HG02938 (cell line): ENCODE measurements around the gene ASTN2.

Source experiments
- ATAC-seq: cut with Tn5 transposase; IDR thresholded peaks from one replicate; pipeline ENCODE4 v1.9.1; 2021; ENCODE audit warnings: mild to moderate bottlenecking, moderate library complexity; ENCODE audit not compliant: unreplicated experiment

ASTN2 gene

DNA sequence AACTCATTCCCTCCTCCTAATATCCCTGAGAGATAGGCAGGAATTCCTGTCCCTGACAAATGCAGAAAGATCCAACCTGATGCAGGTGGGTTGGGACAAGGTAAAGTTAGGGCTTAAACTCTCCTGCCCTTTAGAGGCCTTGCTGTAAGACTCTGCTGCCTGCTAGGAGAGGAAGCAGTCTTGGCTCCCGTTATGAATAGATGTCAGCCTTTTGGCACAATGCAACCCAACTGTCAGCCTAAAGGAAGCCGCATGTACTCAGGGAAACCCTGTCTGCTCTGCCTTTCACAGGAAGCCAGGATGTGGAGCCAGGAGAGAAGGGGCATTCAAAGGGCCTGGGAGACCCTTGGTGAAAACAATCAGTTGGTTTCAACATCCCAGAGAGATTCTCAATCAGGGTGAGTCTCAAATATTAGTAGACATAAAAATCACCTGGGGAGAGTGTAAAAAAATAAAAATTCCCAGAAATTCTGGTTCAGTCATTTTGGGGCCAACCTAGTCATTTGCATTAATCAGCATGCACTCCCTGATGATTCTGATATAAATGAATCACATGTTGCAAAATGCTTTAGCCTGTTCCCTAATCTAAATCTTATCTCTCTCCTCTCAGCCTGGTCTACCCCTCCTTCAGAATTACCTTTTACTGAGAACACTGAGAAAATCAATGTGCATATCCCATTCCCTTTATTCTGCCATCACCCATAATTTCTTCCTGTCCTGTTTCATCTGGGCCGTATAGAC is 864.0 kb downstream of the ASTN2 start:
- ATAC-seq, result no peak

DNA sequence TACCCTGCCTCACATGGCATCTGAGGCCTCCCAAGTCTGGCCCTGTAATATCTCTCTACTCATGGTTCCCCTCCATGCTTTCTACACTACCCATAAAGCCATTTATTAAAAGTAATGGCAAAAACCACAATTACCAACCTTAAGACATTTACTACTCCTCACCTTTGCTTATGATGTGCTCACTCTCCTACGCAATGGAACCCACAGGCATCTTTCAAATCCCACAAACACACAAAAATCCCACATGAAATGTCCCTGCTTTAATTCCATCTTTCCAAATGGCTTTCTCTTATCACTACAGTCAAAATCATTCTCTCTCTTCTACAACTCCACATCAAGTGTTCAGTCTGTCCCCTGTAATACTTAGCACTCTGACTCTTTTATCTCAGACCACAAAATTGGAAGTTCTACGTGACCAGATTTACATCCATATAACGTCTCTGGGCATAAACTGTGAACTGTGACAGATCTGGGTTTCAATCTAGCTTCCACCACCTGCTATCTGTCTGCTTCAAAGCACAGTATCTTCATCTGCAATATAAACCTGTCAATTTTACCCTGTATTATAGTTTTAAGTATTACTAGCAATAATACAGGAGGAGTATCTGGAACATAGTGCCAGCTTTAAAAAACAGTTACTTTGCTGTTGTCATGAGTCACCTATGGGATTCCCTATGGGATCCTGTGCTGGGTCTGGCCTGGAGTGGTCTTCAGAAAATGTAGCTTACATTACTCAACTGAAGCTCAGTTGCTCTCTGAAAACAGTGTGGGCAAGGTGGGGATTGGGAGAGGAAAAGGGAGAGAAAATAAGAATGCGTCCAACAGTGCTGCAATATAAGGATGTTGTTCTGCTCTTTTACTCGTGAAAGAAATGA is 864.8 kb downstream of the ASTN2 start:
- ATAC-seq, result no peak

DNA sequence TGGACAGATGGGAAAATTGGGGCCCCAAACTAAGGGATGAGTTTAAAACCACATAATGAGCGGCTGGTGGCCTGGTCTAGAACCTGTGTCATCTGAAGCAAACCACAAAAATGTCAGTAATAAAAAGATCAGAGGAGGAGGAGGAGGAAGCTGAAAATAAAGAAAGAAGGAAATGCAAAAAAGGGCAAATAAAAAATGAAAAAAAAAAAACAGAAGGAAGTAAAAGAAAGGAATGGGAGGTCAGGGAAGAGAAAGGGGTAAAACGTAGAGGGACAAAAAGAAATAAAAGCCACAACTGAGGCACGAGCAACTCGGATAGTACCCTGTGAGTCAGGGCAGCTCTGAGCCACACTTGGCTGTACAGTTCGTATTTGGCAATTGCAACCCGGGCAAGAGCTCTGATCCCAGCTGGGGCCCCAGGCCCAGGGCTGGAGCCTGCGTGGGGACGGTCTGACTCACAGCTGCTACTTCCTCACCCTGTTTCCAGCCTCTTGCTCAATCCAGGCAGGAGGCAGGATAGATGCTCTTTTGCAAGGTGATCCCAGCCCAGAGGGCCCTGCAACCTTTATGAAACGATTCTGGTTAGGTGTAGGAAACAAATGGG is 865.7 kb downstream of the ASTN2 start:
- no peak for ATAC-seq

DNA sequence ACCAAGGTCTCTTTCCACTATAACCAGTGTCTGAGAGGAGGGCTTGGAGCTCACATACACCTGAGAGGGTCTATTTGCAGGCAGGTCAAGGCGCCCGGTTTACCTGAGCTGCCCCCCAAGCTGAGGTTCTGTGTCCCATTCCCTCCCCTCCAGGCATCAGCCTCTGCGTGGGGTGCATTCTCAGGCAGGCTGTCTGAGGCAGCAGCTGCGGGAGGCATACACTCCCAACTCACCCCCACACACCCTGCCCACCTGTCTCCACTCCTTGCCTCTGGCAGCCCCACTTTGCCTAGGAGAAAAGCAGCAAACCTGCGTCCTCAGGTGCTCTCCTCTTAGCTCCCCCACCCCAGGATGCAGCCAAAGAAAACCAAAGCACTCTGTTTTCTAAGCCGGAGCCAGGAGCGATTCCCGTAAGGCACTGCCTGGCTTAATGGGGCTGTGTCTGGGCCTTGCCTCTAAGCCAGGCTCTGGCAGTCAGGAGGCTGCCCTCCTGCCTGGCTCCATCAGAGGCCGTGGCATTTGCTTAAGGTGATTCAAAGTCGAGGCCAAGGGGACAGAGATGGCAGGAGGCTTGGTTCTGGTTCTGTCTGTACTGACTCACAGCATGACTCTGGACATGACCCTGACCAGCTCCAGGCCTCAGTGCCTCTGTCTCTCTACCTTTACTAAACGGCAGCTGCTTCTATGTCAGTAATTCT is 867.0 kb downstream of the ASTN2 start:
- no peak for ATAC-seq

DNA sequence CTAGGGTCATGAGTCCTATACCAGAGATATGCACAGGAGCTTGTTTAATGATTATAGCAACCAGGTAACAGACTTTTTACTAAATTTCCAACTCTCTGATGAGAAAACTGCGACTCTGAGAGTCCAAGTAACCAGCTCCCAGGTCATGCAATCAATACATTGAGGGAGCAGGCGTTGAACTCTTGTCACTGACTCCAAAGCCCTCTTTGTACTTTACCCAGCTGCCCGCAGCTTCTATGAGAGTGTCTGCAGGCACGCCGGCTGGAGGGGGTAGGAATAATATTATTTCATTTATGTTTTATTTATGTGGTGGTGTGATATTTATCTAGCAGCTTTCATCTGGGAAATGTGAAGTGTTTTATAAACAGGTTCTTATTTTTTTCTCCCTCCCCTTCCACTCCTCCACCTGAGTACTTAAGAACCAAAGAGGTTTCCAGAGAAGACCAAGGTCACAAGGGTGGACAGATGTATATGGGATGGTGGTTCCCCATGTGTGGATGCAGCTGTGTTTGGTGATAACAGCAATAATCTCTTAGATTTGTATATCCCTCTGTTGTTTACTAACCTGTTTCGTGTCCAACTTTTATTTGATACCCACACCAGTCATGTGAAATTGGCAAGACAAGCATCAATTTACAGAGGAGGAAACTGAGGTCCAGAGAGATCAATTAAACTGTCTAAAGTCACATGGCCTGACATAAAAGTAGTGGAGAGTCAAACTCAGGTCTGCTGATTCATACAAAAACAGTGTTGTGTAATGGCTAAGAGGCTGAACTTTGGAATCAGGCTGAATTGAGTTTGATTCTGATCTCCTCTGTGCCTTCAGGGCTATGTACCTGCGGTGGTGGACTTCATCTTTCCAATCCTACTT is 867.9 kb downstream of the ASTN2 start:
- ATAC-seq, result no peak

DNA sequence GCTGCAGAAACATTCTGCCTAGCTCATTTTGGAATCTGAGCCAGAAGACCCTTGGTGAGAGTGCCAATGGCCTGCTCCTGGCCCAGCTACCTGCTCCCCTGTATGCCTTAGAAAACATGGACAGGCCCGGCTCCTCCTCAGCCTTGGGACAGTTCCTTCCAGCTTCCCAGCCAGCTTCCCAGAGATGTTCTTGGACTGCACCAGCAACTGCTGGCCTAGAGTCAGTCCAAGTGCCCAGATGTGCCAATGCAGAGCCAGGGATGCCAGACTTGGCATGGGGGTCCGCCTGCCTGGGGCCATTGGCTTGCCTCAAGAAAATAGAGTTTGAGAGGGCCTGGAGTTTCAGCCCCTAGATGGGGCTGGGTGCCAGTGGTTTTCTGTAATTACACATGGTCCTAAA is 870.0 kb downstream of the ASTN2 start:
- ATAC-seq, result no peak

DNA sequence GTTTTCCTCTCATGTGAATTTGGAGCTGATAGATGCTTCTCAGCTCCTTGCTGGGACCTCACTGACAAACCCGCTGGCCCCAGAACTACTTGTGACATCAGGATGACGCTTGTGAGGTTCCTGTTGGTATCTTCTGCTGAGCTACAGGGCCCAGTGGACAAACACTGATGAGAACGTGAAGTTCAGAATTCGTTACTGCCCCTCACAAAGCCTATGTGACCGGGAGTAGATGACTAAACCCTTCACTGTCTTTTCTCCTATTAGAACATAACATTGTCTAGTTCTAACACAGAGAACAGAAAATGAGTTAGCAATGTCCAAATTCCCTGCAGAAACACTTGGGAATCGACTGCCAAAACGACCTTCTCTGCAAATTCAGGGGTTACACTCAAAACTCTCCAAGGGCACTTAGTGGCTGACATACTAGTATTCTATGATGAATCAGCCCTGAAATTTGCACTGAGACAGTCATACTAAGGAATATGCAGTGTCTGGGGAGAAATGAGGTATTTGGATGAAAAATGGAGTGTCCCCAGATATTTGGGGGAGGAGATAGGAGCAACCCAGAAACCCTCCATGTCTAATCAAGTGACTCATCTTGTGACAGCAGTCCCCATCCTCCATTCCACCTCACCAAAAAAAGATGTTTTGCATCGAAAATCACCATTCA is 871.0 kb downstream of the ASTN2 start:
- no peak for ATAC-seq

DNA sequence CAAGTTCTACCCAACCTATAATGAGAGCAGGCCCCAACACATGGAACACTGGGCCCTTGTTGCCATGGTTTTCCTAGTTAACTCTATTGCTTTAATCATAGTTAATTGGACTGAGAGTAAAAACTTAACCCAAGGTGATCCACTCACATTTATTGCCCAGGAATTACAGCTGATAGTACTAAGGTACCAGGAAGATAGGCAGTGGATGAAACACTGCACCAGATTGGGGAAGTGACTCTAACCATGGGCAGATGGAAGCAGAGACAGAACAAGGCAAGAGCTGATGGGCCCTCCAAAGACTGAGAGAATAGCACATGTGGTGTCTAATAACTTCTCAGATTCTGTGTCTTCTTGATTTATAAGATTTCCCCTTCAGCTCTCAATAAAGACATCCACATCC is 873.5 kb downstream of the ASTN2 start:
- no peak for ATAC-seq

DNA sequence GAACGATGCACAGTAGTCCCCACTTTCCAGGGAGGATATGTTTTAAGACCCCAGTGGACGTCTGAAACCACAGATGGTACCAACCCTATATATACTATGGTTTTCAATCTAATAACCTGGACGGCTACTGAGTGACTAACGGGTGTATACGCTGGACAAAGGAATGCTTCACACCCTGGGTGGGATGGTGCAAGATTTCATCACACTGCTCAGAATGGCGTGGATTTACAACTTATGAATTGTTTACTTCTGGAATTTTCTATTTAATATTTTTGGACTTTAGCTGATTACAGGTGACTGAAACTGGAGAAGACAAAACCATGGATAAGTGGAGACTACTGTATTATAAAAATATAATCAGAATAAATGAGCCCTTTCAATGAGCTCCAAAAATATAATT is 875.3 kb downstream of the ASTN2 start:
- no peak for ATAC-seq

DNA sequence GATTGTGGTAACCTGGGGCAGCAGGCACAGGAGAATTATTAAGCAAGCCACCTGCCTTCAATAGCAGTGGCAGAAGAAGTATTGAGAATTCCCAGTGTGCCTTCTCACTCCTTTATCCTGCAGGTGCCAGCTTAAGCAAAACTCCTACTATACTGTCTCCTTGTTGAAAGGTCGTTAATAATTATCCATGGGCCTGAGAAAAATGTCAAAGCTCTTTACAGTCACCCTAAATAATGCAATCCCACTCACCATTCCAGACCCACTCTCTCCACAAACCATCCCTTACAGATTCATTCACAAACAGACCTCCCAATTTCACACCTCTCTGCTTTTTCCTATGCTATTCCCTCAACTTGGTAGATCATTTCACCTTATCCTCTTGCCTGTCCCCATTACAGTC is 889.2 kb downstream of the ASTN2 start:
- no peak for ATAC-seq

DNA sequence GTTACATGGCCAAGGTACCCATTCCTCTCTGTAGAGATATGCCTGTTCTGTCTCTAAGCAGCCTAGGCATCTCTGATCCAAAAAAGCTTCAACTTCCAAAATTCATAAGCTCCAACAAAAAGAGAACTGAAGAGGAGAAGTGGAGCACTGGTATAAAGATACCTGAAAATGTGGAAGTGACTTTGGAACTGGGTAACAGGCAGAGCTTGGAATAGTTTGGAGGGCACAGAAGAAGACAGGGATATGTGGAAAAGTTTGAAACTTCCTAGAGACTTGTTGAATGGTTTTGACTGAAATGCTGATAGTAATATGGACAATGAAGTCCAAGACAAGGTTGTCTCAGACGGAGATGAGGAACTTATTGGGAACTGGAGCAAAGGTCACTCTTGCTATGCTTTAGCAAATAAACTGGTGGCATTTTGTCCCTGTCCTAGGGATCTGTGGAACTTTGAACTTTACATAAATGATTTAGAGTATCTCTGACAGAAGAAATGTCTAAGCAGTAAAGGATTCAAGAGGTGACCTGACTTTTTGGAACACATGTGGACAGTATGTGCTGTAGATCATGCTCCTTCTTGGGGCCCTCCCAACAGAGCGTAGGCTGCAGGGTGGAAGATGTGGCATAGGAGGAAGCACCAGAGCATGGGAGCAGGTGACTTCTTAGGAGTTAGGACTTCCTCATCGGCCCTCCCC is 889.9 kb downstream of the ASTN2 start:
- ATAC-seq, result no peak

DNA sequence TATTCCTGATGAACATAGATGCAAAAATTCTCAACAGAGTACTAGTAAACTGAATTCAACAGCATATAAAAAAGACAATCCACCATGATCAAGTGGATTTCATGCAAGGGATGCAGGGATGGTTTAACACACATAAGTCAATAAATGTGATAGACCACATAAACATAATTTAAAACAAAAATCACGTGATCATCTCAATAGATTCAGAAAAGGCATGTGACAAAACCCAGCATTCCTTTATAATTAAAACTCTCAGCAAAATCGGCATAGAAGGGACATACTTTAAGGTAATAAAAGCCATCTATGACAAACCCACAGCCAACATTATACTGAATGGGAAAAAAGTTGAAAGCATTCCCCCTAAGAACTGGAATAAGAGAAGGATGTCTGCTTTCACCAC is 894.6 kb downstream of the ASTN2 start:
- ATAC-seq, result no peak

DNA sequence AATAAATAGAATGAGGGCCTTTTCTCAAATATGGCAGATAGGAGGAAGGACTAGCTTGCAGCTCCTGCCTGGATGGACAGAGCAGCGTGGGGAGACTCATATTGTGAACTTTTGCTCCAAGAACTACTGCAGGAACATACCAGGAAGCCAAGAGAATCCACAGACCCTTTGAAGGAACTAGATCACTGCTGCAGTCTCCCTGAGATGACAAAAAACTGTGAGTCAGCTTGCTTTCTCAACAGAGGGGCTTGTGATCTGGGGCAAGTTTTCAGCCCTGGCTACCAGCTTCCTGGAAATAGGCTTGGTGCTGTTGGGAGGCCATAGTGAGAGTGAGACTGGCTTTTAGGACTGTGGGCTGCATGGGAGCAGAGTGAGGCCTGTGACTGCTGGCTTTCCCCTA is 898.4 kb downstream of the ASTN2 start:
- ATAC-seq, result no peak

DNA sequence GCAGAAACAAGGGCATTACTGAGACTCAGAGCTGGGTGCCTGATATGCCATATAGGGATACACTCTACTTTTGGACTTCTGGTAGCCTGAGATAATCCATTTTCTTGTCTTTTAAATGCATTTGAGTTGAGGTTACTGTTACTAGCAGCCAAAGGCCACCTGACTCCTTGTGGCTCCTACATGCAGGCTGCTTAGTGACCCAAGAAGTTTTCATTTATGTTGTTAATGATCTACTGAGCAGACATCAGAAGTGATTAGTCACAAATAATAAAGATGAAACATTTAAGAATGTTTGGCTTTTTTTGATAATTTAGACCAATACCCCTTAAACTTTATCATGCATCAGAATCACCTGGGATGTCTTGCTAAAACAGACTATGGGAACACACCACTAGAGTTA is 899.3 kb downstream of the ASTN2 start:
- ATAC-seq, result no peak

DNA sequence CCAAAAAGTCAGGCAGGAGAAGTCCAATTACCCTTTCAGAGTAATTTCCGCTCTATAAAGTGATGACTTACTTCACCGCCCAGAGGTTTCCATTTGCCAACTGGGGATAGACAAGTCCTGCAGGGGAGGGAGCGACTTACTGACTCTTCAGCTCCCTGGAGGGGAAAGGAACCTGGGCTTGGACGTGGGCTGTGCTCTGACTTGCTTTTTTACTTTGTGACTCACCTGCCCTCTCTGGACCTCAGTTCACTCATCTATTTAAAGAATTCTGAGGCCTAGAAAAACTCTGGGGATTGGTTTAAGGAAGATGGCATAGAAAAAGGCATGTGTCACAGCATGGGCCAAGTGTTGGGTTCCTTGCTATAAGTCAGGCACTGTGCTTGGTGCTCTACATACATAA is 908.2 kb downstream of the ASTN2 start:
- no peak for ATAC-seq

DNA sequence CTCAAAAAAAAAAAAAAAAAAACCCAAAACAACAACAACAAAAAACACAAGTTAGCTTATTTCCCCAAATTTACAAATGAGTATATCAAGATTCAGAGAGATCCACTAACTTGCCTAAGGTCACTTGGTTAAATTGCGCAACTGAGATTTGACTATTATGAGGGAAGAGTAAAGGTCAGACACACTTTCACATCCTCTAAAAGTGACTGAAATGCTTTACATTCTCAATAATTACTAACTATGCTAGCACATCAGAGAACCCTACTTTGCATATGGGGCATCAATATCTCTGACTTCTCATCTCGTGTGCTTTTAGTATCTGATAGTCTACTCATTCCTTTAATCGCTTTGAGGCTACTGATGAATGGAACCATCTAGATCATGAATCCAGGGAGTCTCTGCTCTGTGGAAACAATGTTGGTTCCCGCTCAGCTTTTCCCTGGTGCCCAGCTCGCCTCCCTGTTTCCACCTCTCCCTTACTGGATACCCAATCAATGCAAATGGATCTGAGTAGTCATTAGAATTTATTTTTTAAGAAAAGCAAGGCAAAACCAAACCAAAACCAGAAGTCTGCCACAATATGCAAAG is 909.9 kb downstream of the ASTN2 start:
- ATAC-seq, result peak; percentile 98

DNA sequence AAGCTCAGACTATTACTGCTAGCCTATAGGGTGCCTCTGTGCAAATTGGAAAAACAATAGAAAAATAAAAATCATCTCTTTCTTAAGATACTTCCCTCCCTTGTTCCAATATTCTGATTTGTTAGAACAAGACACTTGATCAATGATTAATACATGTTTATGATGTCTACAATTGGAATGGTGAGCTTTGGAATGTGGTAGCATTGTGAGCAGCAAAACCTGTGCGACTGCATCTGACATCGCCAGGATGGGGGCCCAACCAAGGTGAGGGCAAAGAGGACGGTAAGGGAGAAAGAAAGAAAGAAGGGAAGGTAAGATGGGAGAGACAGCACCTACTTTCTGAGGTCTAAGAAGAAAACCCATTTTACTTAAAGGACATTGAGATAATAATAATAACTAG is 910.8 kb downstream of the ASTN2 start:
- no peak for ATAC-seq

DNA sequence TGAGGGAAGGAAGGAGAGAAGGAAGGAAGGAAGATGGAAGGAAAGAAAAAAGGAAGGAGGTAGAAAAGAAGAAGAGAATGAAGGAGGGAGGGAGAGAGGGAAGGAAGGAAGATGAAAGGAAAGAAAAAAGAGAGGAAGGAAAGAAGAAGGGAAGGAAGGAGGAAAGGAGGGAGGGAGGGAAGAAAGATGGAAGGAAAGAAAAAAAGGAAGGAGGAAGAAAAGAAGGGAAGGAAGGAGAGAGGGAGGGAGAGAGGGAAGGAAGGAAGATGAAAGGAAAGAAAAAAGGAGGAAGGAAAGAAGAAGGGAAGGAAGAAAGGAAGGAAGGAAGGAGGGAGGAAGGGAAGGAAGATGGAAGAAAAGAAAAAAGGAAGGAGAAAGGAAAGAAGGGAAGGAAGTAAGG is 912.1 kb downstream of the ASTN2 start:
- ATAC-seq, result no peak

DNA sequence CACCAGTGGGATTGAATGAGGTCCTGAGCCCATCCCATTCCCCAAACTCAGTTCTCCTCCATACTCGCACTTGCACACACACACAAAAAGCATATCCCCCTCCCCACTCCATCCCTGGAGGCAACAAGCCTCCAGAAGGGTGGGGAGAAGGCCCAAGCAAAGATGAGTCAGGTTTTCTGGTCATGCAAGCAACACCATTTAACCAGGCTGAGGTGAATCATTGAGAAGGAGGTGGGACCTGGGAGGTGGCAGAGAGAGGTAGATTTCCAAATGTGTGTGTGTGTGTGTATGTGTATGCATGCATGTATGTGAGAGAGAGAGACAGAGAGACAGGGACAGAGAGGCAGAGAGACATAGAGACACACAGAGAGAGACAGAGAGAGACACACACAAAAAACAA is 913.0 kb downstream of the ASTN2 start:
- no peak for ATAC-seq
